GM19328 (cell line): Measurements from ENCODE around the gene CUX1.

Experiments
- ATAC-seq: cut with Tn5 transposase; IDR thresholded peaks from one replicate; pipeline ENCODE4 v1.9.1; 2021; ENCODE audit warnings: mild to moderate bottlenecking, moderate library complexity; ENCODE audit not compliant: unreplicated experiment

Gene CUX1

GRCh38 chr7:102253066-102253972, 435.9 kb downstream of the CUX1 start:
- no peak for ATAC-seq

- no peak for ATAC-seq
Measured at GRCh38 chr7:102253973-102254370, 436.5 kb downstream of the CUX1 start.

- no peak for ATAC-seq
Measured at GRCh38 chr7:102254521-102254920, 437.1 kb downstream of the CUX1 start.

GRCh38 chr7:102255501-102255900, 438.1 kb downstream of the CUX1 start:
- ATAC-seq, result no peak

GRCh38 chr7:102255916-102256315, 438.5 kb downstream of the CUX1 start:
- no peak for ATAC-seq

GRCh38 chr7:102258073-102258748, 440.8 kb downstream of the CUX1 start:
- ATAC-seq, result no peak

GRCh38 chr7:102258749-102259107, 441.3 kb downstream of the CUX1 start:
- ATAC-seq, result no peak

- no peak for ATAC-seq
Measured at GRCh38 chr7:102260856-102261255, 443.4 kb downstream of the CUX1 start.

- ATAC-seq, result no peak
Measured at GRCh38 chr7:102261451-102261850, 444.0 kb downstream of the CUX1 start.

- no peak for ATAC-seq
Measured at GRCh38 chr7:102262546-102262945, 445.1 kb downstream of the CUX1 start.

- ATAC-seq, result no peak
Measured at GRCh38 chr7:102264367-102264891, 447.0 kb downstream of the CUX1 start.

- ATAC-seq, result no peak
Measured at GRCh38 chr7:102266541-102266940, 449.1 kb downstream of the CUX1 start.

GRCh38 chr7:102268635-102269034, 451.2 kb downstream of the CUX1 start:
- no peak for ATAC-seq

- ATAC-seq, result no peak
Measured at GRCh38 chr7:102270178-102270887, 452.9 kb downstream of the CUX1 start.

- no peak for ATAC-seq
Measured at GRCh38 chr7:102271158-102271798, 453.9 kb downstream of the CUX1 start.

- no peak for ATAC-seq
Measured at GRCh38 chr7:102272075-102272916, 454.9 kb downstream of the CUX1 start.

GRCh38 chr7:102272917-102273748, 455.7 kb downstream of the CUX1 start:
- no peak for ATAC-seq

GRCh38 chr7:102273749-102274712, 456.6 kb downstream of the CUX1 start:
- ATAC-seq, result no peak
